Measurements from ENCODE around the gene ADAMTSL2.

The ADAMTSL2 gene

GRCh38 chr9:133509179-133510083, 25.1 kb upstream of the ADAMTSL2 start:
- no peak for TF ChIP-seq CTCF (IDR thresholded peaks at IDR 0.05; ENCODE audit: low read depth, low read length)
- in situ Hi-C loops (cut with HindIII; ENCODE audit: low sequenced_read_pairs), result no loop called here
- no peak overlapping the region for H3K4me3 ChIP-seq (ENCODE audit: low read depth, low read length)
- DNase-seq (ENCODE audit: low read depth, low spot score), result no peak

- no peak overlapping the region for H3K4me3 ChIP-seq (ENCODE audit: low read depth, low read length)
- in situ Hi-C loops (cut with HindIII; ENCODE audit: low sequenced_read_pairs), result no loop called here
- no peak for DNase-seq (ENCODE audit: low read depth, low spot score)
- no peak for TF ChIP-seq CTCF (IDR thresholded peaks at IDR 0.05; ENCODE audit: low read depth, low read length)
Observed at GRCh38 chr9:133510926-133511505, 23.5 kb upstream of the ADAMTSL2 start.

- TF ChIP-seq CTCF (IDR thresholded peaks at IDR 0.05; ENCODE audit: low read depth, low read length), result no peak
- H3K4me3 ChIP-seq (ENCODE audit: low read depth, low read length), result no peak overlapping the region
- DNase-seq (ENCODE audit: low read depth, low spot score), result no peak
- in situ Hi-C loops (cut with HindIII; ENCODE audit: low sequenced_read_pairs), result no loop called here
Observed at GRCh38 chr9:133511607-133512006, 22.9 kb upstream of the ADAMTSL2 start.

GRCh38 chr9:133512253-133513213, 22.0 kb upstream of the ADAMTSL2 start:
- no peak for DNase-seq (ENCODE audit: low read depth, low spot score)
- TF ChIP-seq CTCF (IDR thresholded peaks at IDR 0.05; ENCODE audit: low read depth, low read length), result no peak
- in situ Hi-C loops (cut with HindIII; ENCODE audit: low sequenced_read_pairs), result no loop called here
- no peak overlapping the region for H3K4me3 ChIP-seq (ENCODE audit: low read depth, low read length)

- DNase-seq (ENCODE audit: low read depth, low spot score), result no peak
- in situ Hi-C loops (cut with HindIII; ENCODE audit: low sequenced_read_pairs), result no loop called here
- H3K4me3 ChIP-seq (ENCODE audit: low read depth, low read length), result no peak overlapping the region
- TF ChIP-seq CTCF (IDR thresholded peaks at IDR 0.05; ENCODE audit: low read depth, low read length), result no peak
Observed at GRCh38 chr9:133513214-133514100, 21.0 kb upstream of the ADAMTSL2 start.

Measured in astrocyte of the spinal cord (primary cell).